OCI-LY7 (cell line): Measurements from ENCODE around the gene RFK. TPM values are rescaled to one million over a fixed set of nuclear protein-coding genes. Genes with fewer than 3 reads are reported as not detected.

Source experiments
- BruUV-seq: library from RNA; stranded (reverse); fragments of 400-500 nt; replicated peaks from 2 replicates; lab custom pipeline; 2021; lab: Mats Ljungman, UMichigan
- CTCF ChIA-PET: fragments of 300-600 bp; sonication (Branson Sonifier 250); formaldehyde crosslinking; loops from one replicate; lab custom pipeline; 2022; ENCODE audit warnings: antibody characterized with exemption; ENCODE audit not compliant: unreplicated experiment; lab: Charles Lee
- POLR2A ChIA-PET: fragments of 300-600 bp; sonication (Branson Sonifier 250); formaldehyde crosslinking; loops from one replicate; lab custom pipeline; 2022; ENCODE audit warnings: antibody characterized with exemption; lab: Charles Lee
- DNase-seq: peaks from one replicate; pipeline ENCODE4 v3.0.0-alpha.2; 2015; ENCODE audit warnings: low spot score
- H2AFZ ChIP-seq: fragments of 200-600 bp; sonication (generic), shearing (Covaris generic); 2 replicates; pipeline ENCODE4 v1.6.1; 2014; ENCODE audit warnings: mild to moderate bottlenecking, antibody characterized with exemption, low read length, moderate library complexity
- H3K27ac ChIP-seq: fragments of 200-600 bp; sonication (generic); 2 replicates; pipeline ENCODE4 v1.5.1; 2014; ENCODE audit warnings: mixed run types, low read depth, mild to moderate bottlenecking, moderate library complexity, low read length, inconsistent platforms; ENCODE audit not compliant: poor library complexity, severe bottlenecking
- H3K36me3 ChIP-seq: fragments of 200-600 bp; sonication (generic); 2 replicates; pipeline ENCODE4 v1.6.1; 2014; ENCODE audit warnings: mild to moderate bottlenecking, antibody characterized with exemption, low read length, moderate library complexity, mixed read lengths; ENCODE audit not compliant: insufficient read depth
- H3K4me1 ChIP-seq: fragments of 200-600 bp; sonication (generic); 2 replicates; pipeline ENCODE4 v1.5.1; 2014; ENCODE audit warnings: mild to moderate bottlenecking, low read length; ENCODE audit not compliant: insufficient read depth, poor library complexity, severe bottlenecking
- H3K4me2 ChIP-seq: fragments of 200-600 bp; sonication (generic); 2 replicates; pipeline ENCODE4 v1.6.1; 2014; ENCODE audit warnings: mild to moderate bottlenecking, low read length
- H3K4me3 ChIP-seq: fragments of 200-600 bp; sonication (generic); 2 replicates; pipeline ENCODE4 v1.5.1; 2014; ENCODE audit warnings: mild to moderate bottlenecking, low read depth, low read length; ENCODE audit not compliant: poor library complexity, severe bottlenecking
- H3K79me2 ChIP-seq: fragments of 200-600 bp; sonication (generic); 2 replicates; pipeline ENCODE4 v1.6.1; 2016; ENCODE audit warnings: low read depth, mild to moderate bottlenecking, low read length, moderate library complexity, mixed read lengths; ENCODE audit not compliant: insufficient read depth
- H3K9me2 ChIP-seq: fragments of 200-600 bp; sonication (generic); 2 replicates; pipeline ENCODE4 v1.6.1; 2016; ENCODE audit warnings: mild to moderate bottlenecking, low read length, mixed read lengths; ENCODE audit not compliant: insufficient read depth
- H3K9me3 ChIP-seq: fragments of 200-600 bp; sonication (generic); 2 replicates; pipeline ENCODE4 v1.6.1; 2014; ENCODE audit warnings: mild to moderate bottlenecking, mixed run types, low read length, mixed read lengths
- H4K20me1 ChIP-seq: fragments of 200-600 bp; sonication (generic); 2 replicates; pipeline ENCODE4 v1.6.1; 2014; ENCODE audit warnings: mild to moderate bottlenecking, antibody characterized with exemption, low read length, moderate library complexity, mixed read lengths; ENCODE audit not compliant: insufficient read depth
- CTCF ChIP-seq: fragments of 200-600 bp; sonication (generic); conservative IDR thresholded peaks from 2 replicates; pipeline ENCODE4 v1.5.1; 2014; ENCODE audit warnings: mild to moderate bottlenecking, antibody characterized with exemption, low read length, moderate library complexity, mixed read lengths
- EZH2phosphoT487 ChIP-seq: fragments of 200-600 bp; sonication (generic); IDR thresholded peaks from 2 replicates; pipeline ENCODE4 v1.6.1; 2018; ENCODE audit warnings: low read depth, borderline replicate concordance, mild to moderate bottlenecking, mixed run types, antibody characterized with exemption, low read length, moderate library complexity, mixed read lengths
- intact Hi-C: fragments of 100-400 bp; cut with micrococcal nuclease; formaldehyde crosslinking; loops from one replicate; pipeline ENCODE4 v1.10.0; 2022; ENCODE audit not compliant: unreplicated experiment
- total RNA-seq, 2 experiments: library from RNA; depleted of rRNA in 1 of 2; stranded (reverse); fragments of >200 nt in 1 of 2; shearing (Covaris generic) in 1 of 2; gene quantifications; 2 replicates each; pipeline ENCODE4 v1.2.3, GENCODE V29; 2014 to 2022

RFK gene
- total RNA-seq, 2 experiments from 2014 or later: 28.7 to 37.8 TPM

- no peaks in the 10 kb centered on the region for H3K4me1 ChIP-seq
- CTCF ChIA-PET: no interaction called here
- no peak for DNase-seq
- no peaks in the 10 kb centered on the region for H3K79me2 ChIP-seq
- BruUV-seq: no TSS peak
- H3K9me2 ChIP-seq: no peaks in the 10 kb centered on the region
- no peaks in the 10 kb centered on the region for H3K36me3 ChIP-seq
- no peak overlapping the region for H3K4me3 ChIP-seq
- H4K20me1 ChIP-seq: no peaks in the 10 kb centered on the region
- TF ChIP-seq CTCF (no peak), EZH2phosphoT487 (no peak)
- H3K4me2 ChIP-seq: no peak overlapping the region
- POLR2A ChIA-PET: no interaction called here
- intact Hi-C loops: no loop called here
- H3K27ac ChIP-seq: no peak overlapping the region
- H2AFZ ChIP-seq: no peak overlapping the region
- no peaks in the 10 kb centered on the region for H3K9me3 ChIP-seq
These were observed 51.4 kb downstream of the RFK start for GRCh38 chr9:76342858-76343257.

- no peaks in the 10 kb centered on the region for H3K4me1 ChIP-seq
- no peaks in the 10 kb centered on the region for H3K36me3 ChIP-seq
- H3K79me2 ChIP-seq: no peaks in the 10 kb centered on the region
- ChIA-PET POLR2A (interaction anchor here (0.7 kb wide), 1 partner anchor 163 kb away, joined by 3 read pairs; no protein-coding TSS in a partner anchor), CTCF (no interaction called here)
- H4K20me1 ChIP-seq: no peaks in the 10 kb centered on the region
- H3K4me3 ChIP-seq: no peak overlapping the region
- BruUV-seq: no TSS peak
- H3K27ac ChIP-seq: no peak overlapping the region
- no peak overlapping the region for H3K4me2 ChIP-seq
- no peaks in the 10 kb centered on the region for H3K9me3 ChIP-seq
- no peak for TF ChIP-seq EZH2phosphoT487
- no peak for TF ChIP-seq CTCF
- H3K9me2 ChIP-seq: no peaks in the 10 kb centered on the region
- intact Hi-C loops: no loop called here
- no peak overlapping the region for H2AFZ ChIP-seq
- no peak for DNase-seq
These were observed 52.0 kb downstream of the RFK start for GRCh38 chr9:76342201-76342600.

- H3K4me3 ChIP-seq: no peak overlapping the region
- no peaks in the 10 kb centered on the region for H3K9me3 ChIP-seq
- CTCF ChIA-PET: no interaction called here
- TF ChIP-seq EZH2phosphoT487: no peak
- no peak for TF ChIP-seq CTCF
- H3K4me1 ChIP-seq: no peaks in the 10 kb centered on the region
- intact Hi-C loops: no loop called here
- DNase-seq: no peak
- H4K20me1 ChIP-seq: no peaks in the 10 kb centered on the region
- no peak overlapping the region for H3K4me2 ChIP-seq
- no peaks in the 10 kb centered on the region for H3K9me2 ChIP-seq
- H3K27ac ChIP-seq: no peak overlapping the region
- no peaks in the 10 kb centered on the region for H3K36me3 ChIP-seq
- H2AFZ ChIP-seq: no peak overlapping the region
- no peaks in the 10 kb centered on the region for H3K79me2 ChIP-seq
- BruUV-seq: no TSS peak
- POLR2A ChIA-PET: interaction anchor here (0.7 kb wide), 1 partner anchor 162 kb away, joined by 3 read pairs; no protein-coding TSS in a partner anchor
These were observed 52.6 kb downstream of the RFK start for GRCh38 chr9:76341616-76342015.
